ENCODE measurements around the gene TMEM151A.

DNA sequence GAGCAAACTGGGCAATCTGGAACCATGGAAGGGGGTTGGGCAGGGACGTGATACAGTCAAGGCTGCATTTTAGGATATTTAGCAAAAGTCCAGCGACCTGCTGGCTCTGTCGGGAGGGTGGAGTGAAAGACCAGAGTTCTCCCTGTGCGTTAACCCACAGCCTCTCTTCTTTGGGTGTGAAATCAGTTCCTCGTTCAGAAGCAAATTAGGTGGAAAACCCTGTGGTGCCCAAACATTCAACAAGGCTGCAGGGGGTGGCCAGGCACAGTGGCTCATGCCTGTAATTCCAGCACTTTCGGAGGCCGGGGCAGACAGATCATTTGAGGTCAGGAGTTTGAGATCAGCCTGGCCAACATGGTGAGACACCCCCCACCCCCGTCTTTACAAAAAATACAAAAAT lies 5.9 kb downstream of the TMEM151A start:
- TF ChIP-seq, protein P1, sequence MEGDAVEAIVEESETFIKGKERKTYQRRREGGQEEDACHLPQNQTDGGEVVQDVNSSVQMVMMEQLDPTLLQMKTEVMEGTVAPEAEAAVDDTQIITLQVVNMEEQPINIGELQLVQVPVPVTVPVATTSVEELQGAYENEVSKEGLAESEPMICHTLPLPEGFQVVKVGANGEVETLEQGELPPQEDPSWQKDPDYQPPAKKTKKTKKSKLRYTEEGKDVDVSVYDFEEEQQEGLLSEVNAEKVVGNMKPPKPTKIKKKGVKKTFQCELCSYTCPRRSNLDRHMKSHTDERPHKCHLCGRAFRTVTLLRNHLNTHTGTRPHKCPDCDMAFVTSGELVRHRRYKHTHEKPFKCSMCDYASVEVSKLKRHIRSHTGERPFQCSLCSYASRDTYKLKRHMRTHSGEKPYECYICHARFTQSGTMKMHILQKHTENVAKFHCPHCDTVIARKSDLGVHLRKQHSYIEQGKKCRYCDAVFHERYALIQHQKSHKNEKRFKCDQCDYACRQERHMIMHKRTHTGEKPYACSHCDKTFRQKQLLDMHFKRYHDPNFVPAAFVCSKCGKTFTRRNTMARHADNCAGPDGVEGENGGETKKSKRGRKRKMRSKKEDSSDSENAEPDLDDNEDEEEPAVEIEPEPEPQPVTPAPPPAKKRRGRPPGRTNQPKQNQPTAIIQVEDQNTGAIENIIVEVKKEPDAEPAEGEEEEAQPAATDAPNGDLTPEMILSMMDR (IDR thresholded peaks at IDR 0.05), result no peak
- no peak for TF ChIP-seq POLR2A (IDR thresholded peaks at IDR 0.05)
